GM12891 (cell line): ENCODE results near the gene OPCML.

Experiments
- PAX5 ChIP-seq: IDR thresholded peaks from 2 replicates; pipeline ENCODE4 v1.6.1; 2011; ENCODE audit warnings: low read length, moderate library complexity, mild to moderate bottlenecking; ENCODE audit not compliant: insufficient read depth, severe bottlenecking
- POLR2A ChIP-seq: IDR thresholded peaks from 2 replicates; pipeline ENCODE4 v1.6.1; 2011; ENCODE audit warnings: low read depth, low read length, control low read depth
- POLR2AphosphoS5 ChIP-seq: IDR thresholded peaks from 2 replicates; pipeline ENCODE4 v1.6.1; 2011; ENCODE audit warnings: low read depth, low read length, control low read depth
- SPI1 ChIP-seq: IDR thresholded peaks from 2 replicates; pipeline ENCODE4 v1.6.1; 2011; ENCODE audit warnings: low read depth, low read length, control low read depth
- TAF1 ChIP-seq: IDR thresholded peaks from 2 replicates; pipeline ENCODE4 v1.6.1; 2011; ENCODE audit warnings: low read depth, low read length, control low read depth

DNA sequence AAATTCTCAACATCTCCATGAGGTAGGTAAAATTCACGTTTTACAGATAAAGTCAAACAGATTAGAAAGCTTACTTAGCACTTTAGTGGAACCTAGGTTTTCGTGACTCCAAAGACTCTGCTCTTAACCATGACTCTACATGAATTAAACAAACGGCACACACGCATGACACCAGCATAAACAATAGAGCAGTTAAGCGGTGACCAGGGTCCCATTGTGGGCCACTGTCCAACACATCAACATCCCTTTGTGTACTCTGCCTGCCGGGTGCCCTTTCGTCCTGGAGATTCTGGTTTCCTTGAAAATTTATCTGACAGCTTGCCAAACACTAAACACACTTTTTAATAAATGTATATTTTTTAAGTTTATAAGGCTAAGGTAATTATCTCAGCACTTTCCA, 941.7 kb downstream of the OPCML start:
- no peak for TF ChIP-seq POLR2A
- TF ChIP-seq POLR2AphosphoS5 = no peak
- no peak for TF ChIP-seq TAF1
- no peak for TF ChIP-seq PAX5
- TF ChIP-seq SPI1 = no peak
